Measurements from ENCODE around the gene GCG.
A peak's percentile ranks its signal among the peaks of the same experiment; 100 is the strongest.

GCG gene

GRCh38 chr2:162149466-162149865 is 2.6 kb downstream of the GCG start:
- DNase-seq, result no peak

GRCh38 chr2:162148956-162149355 is 3.1 kb downstream of the GCG start:
- no peak for DNase-seq

GRCh38 chr2:162143969-162144368 is 8.1 kb downstream of the GCG start:
- no peak for DNase-seq

DNA sequence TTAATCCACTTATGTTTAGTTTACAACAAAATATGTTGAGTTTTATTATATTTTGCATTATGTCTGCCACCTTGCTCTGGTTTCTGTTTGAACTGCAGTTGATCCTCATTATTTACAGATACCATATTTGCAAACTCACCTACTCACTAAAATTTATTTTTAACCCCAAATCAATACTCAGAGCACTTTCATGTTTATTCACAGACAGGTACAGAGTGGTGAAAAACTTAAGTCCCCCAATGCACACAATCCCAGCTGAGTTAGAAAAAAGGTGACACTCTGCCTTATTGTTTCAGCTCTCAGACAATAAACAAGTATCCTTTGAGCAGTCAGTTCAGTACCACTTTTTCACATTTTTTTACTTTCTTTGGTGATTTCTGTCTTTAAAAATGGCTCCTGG is 13.7 kb downstream of the GCG start:
- no peak for DNase-seq

DNA sequence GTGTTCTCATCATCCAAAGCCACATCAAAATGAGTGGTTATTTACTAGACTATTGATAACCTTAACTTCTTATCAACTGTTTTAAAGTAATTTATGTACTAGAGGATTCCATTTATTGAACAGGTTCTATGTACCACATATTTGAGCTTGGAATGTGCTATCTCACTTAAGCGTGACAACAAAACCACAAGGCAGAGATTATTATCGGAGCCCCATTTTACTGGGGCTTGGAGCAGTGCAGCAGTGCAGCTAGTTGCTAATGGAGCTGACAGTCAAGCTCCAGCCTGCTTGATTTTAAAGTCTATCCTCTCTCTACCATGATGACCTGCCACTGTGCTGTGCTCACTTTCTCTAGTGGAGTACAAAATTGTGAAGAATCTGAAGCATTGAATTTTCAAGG is 24.6 kb downstream of the GCG start:
- DNase-seq, result no peak

- no peak for DNase-seq
Observed at GRCh38 chr2:162126527-162126926, 25.5 kb downstream of the GCG start.

DNA sequence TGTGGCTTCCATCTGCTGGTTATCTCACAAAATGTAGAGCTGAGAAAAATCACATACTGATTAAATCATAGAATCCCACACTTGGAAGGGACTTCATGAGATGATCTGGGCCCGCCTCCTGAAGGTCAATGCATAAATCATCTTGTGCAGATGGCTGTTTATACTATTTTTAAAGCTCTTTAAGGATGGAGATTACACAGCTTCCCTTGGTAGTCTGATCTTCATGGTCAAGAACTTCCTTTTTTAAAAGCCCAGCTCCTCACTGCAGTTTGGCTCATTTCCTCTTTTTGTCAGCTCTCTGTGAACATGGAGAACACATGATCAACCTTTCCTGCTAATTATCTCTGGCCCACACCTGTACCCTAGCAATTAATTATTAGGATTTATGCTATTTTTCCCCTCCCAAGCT is 25.9 kb downstream of the GCG start:
- DNase-seq, result no peak

- DNase-seq, result no peak
Observed at GRCh38 chr2:162125138-162125537, 26.9 kb downstream of the GCG start.

- DNase-seq, result peak; percentile 74
Observed at GRCh38 chr2:162123806-162124758, 28.0 kb downstream of the GCG start.

GRCh38 chr2:162118166-162119031 is 33.6 kb downstream of the GCG start:
- no peak for DNase-seq

GRCh38 chr2:162116352-162116751 is 35.7 kb downstream of the GCG start:
- DNase-seq, result no peak

DNA sequence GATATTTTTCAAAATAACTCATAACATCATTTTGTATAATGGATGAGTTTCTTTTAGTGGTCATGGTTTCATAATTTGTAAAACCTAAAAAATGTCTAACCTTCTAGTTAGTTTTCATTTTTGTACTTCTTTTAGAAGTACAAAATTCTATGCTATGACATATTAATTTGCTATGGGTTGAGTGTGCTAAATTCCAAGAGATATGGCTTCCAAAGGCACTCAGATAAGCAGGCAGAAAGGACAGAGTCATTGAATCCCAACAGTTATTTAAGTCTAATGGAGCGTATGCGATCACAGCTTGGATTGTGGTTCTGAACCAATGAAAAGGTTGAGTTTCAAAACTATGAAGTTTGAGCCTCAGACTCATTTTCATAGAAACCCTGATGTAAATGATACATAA is 37.0 kb downstream of the GCG start:
- DNase-seq, result no peak

DNA sequence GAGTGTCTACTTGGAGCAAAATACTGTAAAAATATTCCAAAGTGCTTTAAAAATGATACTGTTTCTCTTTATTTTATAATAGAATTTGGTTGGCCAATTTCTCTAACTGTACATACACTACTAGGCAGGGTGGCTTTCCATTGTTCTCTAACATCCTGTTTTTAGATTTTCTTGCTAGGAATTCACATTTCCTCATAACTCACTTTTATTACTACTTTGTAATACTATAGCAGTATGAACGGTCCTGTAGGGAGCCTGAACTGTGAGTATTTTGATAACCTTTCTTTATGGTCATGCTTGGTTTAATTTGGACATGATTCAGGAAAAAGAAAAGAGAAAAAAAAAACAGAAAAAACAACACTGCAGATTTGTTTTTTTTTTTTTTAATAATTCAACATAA is 37.8 kb downstream of the GCG start:
- no peak for DNase-seq

- no peak for DNase-seq
Observed at GRCh38 chr2:162113776-162114168, 38.3 kb downstream of the GCG start.

GRCh38 chr2:162113088-162113775 is 38.8 kb downstream of the GCG start:
- DNase-seq, result no peak

DNA sequence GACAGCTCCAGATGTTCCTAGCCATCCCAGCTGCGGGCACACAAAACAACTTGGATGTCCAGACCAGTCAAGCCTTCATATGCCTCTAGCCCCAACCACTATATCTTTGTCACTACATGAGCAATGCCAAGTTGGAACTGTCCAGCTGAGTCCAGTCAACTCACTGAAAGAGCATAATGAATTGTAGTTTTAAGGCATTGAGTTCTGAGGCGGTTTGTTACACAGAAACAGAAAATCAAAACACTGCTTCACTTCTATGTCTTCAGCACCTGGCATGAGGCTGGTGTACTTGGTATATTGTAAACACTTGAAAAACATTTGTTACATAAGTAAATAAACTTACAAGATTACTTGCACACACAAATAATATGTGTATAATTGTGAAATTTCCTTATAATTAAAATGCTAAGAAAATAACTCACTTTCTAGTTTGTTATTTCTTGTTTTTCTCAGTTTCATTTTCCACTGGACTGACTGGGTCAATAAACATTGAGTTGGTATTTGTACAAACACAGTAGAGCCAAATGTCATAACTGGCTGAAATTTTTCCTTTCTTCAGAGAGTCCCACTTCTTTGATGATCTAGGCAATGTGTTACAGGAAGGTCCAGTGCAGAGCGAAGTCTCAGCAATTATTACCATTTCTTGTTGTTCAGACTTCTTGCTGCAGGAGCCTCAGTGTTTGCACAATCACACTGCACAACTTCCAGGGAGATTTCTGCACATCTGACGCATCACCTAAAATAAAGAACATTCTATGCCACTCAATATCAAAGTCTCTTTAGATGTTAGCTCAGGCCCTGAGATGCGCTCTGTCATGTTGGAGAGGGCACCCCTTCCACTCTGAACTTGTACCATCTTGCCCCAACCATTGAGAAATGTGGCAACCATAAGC is 39.8 kb downstream of the GCG start:
- no peak for DNase-seq

DNA sequence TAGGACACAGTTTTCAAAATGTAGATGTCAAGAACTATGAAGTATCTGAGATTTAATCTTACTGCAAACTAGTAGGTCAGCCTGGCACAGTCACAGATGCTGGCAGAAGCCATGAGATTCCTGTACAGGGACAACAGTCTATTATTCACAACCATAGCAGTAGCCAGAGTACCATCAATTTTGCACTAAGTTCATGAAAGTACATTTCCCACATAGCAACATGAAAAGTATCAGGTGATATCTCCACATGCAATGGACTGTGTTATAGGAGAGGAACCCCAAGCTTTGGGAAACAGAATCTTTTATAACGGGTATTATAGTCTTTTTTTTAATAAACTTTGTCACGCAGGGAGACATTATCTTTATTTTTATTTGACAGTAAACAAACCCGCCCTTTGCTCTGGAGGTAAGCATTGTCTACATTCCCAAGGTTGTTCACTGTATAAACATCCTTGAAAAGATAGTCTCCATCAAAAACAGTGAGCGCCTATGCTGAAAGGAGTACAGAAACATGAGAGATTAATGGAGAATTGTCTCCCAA is 44.6 kb downstream of the GCG start:
- DNase-seq, result no peak

DNA sequence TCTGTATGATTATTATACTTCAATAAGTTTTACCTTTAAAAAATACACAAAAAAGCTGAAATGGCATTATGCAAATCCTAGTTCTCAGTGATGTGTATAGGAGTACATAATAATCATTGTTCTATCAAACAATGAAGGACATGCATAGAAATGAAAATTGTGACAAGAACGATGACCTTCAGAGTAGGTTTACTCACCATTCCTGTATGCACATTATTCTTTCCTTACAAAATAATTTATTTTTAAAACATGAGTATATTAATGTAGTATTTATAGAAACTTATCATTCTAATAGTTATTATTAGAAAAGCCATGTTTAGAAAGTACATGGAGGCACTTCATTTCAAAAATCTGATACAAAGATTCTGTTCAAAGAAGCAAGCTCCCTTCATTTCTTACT is 45.3 kb downstream of the GCG start:
- no peak for DNase-seq

DNA sequence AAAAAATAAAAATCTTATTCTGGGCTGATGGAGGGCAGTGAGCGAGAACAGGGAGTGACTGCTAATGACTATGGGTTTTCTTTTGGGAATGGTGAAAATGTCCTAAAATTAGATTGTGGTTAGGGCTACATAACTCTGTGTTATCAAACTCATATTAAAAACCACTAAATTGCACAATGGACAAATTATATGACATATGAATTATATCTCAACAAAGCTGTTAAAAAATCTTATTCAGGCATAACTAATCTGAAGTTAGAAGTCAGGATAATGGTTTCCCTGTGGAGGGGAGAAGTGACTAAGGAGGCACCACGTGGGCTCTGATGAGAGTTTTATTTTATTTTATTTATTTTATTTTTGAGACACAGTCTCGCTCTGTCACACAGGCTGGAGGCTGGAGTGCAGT is 45.9 kb downstream of the GCG start:
- DNase-seq, result no peak

GRCh38 chr2:162103443-162104009 is 48.5 kb downstream of the GCG start:
- no peak for DNase-seq

GRCh38 chr2:162100579-162100978 is 51.5 kb downstream of the GCG start:
- no peak for DNase-seq

GRCh38 chr2:162099836-162100235 is 52.2 kb downstream of the GCG start:
- no peak for DNase-seq
